IMR-90 (cell line): Measurements from ENCODE around the gene FDX1.

Source experiments
- CTCF ChIP-seq: conservative IDR thresholded peaks from 2 replicates; pipeline ENCODE4 v1.5.1; 2012; ENCODE audit warnings: mild to moderate bottlenecking, low read depth, low read length, improper control_type of control experiment
- NFE2L2 ChIP-seq: fragments of 150-350 bp; IDR thresholded peaks from 2 replicates; pipeline ENCODE4 v1.6.1; 2016; ENCODE audit warnings: low read depth, mild to moderate bottlenecking, low read length
- POLR2A ChIP-seq: IDR thresholded peaks from 2 replicates; pipeline ENCODE4 v1.6.1; 2012; ENCODE audit warnings: mild to moderate bottlenecking, low read depth, low read length
- RFX5 ChIP-seq: IDR thresholded peaks from 2 replicates; pipeline ENCODE4 v1.8.0; 2012; ENCODE audit warnings: low read depth, mild to moderate bottlenecking, low read length, moderate library complexity
- USF2 ChIP-seq: fragments of 150-350 bp; IDR thresholded peaks from 2 replicates; pipeline ENCODE4 v1.6.1; 2017; ENCODE audit warnings: mild to moderate bottlenecking, antibody characterized with exemption, low read length, low read depth

GRCh38 chr11:110470716-110471115 lies 41.0 kb downstream of the FDX1 start:
- TF ChIP-seq CTCF (no peak), USF2 (no peak), POLR2A (no peak), RFX5 (no peak), NFE2L2 (no peak)
